HFF-Myc (cell line): ENCODE data around the gene WDR86.

ENCODE experiments used
- DNase-seq: peaks from one replicate; pipeline ENCODE4 v3.0.0-alpha.2; 2011; ENCODE audit warnings: low read depth; ENCODE audit errors: extremely low read depth
- H3K4me3 ChIP-seq: replicated peaks from 2 replicates; pipeline ENCODE4 v1.5.1; 2011; ENCODE audit warnings: low read depth, mild to moderate bottlenecking, control low read depth, low read length
- TF ChIP-seq, protein P1 (sequence below): IDR thresholded peaks from 2 replicates; pipeline ENCODE4 v1.5.1; 2012; ENCODE audit warnings: mild to moderate bottlenecking, low read depth, low read length, control low read depth; ENCODE audit errors: missing control alignments

The WDR86 gene

DNA sequence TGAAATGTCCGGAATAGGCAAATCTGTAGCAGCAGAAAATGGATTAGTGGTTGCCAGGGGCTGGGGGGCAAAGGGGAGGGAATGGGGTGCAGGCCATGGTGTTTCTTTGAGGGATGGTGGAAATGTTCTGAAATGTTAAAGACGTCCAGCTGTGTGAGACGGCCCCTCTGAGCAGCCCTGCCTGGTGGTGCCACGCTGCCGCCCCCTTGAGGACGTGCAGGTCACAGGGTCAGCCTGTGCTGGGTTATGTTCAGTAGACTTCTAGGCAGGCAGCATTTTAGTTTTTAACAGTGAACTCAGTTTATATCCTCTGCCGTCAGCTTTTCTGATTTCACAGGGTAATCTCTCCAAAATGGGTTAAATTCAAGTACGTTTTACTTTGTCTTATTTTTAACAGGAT lies 58.8 kb downstream of the WDR86 start:
- DNase-seq, result no peak
- H3K4me3 ChIP-seq, result no peak overlapping the region

DNA sequence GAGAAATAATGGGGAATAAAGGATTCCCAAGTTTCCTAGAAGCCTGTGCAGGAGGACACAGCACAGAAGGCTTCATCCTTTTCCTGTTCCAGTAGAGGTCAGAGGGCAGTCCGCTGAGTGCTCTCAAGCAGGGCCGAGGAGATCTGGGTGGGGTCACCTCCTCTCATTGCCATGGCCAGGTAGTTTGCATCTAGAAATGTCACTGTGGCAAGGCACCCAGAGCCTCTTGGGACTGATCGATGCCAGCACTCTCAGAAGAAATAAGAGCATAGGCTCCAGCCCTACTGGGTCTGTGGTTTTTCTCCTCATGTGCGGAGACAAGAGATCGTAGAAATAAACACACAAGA lies 60.4 kb downstream of the WDR86 start:
- TF ChIP-seq, protein P1, sequence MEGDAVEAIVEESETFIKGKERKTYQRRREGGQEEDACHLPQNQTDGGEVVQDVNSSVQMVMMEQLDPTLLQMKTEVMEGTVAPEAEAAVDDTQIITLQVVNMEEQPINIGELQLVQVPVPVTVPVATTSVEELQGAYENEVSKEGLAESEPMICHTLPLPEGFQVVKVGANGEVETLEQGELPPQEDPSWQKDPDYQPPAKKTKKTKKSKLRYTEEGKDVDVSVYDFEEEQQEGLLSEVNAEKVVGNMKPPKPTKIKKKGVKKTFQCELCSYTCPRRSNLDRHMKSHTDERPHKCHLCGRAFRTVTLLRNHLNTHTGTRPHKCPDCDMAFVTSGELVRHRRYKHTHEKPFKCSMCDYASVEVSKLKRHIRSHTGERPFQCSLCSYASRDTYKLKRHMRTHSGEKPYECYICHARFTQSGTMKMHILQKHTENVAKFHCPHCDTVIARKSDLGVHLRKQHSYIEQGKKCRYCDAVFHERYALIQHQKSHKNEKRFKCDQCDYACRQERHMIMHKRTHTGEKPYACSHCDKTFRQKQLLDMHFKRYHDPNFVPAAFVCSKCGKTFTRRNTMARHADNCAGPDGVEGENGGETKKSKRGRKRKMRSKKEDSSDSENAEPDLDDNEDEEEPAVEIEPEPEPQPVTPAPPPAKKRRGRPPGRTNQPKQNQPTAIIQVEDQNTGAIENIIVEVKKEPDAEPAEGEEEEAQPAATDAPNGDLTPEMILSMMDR, result no peak
- no peak for DNase-seq
- no peak overlapping the region for H3K4me3 ChIP-seq

More for the DNA sequence above, 58.8 kb downstream of the WDR86 start:
- TF ChIP-seq, protein P1, result peak; percentile 21

DNA sequence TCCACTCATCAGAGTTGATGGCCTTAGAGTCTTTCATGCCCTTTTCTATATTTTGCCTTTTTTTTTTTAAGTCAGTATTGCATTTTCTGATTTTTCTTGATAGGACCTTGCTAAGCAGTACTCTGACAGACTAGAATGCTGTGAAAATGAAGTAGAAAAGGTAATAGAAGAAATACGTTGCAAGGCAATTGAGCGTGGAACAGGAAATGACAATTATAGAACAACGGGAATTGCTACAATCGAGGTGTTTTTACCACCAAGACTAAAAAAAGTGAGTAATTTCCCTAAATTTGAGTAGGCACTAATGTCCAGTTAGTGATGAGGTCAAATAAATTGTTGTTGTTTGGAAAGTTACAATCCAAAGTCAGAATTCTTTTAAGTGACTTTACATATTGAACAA lies 60.9 kb downstream of the WDR86 start:
- TF ChIP-seq, protein P1, result no peak
- H3K4me3 ChIP-seq, result no peak overlapping the region
- no peak for DNase-seq

DNA sequence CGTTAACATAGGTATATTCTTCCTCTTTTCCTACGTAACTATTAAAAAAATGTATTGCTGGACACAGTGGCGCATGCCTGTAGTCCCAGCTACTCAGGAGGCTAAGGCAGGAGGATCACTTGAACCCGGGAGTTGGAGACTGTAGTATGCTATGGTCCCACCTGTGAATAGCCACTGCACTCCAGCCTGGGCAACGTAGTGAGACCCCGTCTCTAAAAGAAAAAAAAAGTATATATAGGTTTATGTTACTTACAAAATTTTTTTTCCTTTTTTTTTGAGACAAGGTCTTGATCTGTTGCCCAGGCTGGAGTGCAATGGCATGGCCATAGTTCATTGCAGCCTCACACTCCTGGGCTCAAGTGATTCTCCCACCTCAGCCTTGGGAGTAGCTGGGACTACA lies 62.6 kb downstream of the WDR86 start:
- H3K4me3 ChIP-seq, result no peak overlapping the region
- no peak for DNase-seq
- TF ChIP-seq, protein P1, result no peak

DNA sequence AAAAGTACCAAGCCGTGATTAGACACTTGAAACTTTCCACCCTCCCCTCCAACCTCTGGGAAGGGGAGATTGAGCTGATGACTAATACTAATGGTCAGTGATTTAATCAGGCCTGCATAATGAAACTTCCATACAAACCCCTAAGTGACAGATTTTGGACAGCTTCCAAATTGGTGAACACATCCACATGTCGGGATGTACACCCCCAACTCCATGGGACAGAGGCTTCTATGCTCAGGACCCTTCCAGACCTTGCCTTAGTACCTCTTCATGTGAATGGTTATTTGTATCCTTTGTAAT lies 63.4 kb downstream of the WDR86 start:
- no peak for DNase-seq
- H3K4me3 ChIP-seq, result no peak overlapping the region
- TF ChIP-seq, protein P1, result no peak

DNA sequence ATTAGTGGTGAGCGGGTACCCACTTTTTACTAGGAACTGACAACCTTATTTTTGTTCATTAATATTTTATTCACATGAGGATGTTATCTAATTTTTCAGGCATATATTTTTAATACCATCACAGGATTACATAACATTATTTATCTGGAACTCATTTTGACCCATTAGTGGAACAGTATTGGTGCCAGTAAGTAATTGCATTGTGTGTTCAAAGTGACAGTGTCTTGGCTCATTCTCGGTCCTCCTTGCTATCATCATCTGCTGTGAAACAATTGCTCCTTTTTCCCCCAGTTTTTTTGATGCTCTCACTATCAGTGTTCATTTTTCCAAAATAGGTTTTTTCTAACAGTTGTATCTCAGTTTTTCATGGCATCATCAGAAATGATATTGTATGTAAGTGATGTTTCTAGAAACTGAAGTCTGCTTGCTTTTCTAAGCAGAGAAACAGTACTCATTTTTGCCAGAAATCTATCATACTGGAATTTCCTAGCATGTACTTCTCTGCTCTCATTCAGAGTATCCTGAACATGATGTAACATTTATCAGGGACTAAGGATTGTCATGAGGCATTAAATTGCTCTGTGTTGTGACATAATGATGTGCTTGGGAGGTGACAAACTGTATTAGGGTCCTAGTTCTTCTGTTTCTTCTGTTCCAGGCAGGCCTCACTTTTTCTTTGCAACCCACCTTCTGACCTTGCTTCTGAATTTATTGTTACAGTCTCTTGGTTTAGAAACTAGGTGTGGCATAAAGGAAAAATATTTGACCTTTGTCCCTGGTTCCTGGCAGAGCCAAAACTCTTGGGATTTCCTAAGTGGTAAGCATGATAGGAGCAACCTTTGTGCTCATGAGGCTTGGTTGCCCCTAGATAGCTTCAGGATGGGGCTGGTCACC lies 64.0 kb downstream of the WDR86 start:
- no peak overlapping the region for H3K4me3 ChIP-seq
- DNase-seq, result no peak
- TF ChIP-seq, protein P1, result no peak

DNA sequence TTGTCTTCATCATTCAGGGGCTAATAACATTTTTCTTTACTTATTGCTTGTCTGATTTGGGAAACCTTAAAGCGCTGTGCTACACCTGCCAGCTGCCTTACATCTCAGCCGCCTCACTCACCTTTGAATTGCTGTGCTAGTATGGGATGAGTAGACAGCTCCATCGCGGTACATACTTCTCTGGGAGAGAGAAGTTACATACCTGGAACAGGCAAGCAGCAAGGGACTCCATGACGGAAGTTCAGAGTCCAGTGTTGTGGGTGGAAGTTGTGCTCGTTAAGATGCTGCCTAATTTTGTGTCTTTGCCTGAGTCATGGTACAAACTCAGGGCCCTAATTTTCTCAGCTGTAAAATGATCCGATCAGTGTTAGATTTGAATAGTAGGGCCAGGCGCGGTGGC lies 66.3 kb downstream of the WDR86 start:
- TF ChIP-seq, protein P1, result no peak
- no peak overlapping the region for H3K4me3 ChIP-seq
- no peak for DNase-seq
